Body of pancreas (tissue), 4 donors: ENCODE data around the gene CARMIL3.

Experiments used
- CTCF ChIP-seq, 7 experiments: fragments of 450-650 bp in 4 of 7; fragments of 200-600 bp in 3 of 7; sonication (generic) in 3 of 7; IDR thresholded peaks; one replicate each; pipeline ENCODE4 v1.5.1; 2016 to 2019; ENCODE audit warnings: antibody characterized with exemption in 7 of 7
- POLR2A ChIP-seq, 3 donors: fragments of 450-650 bp; IDR thresholded peaks; one replicate each; pipeline ENCODE4 v1.6.1; 2016; ENCODE audit warnings: antibody characterized with exemption in 3 of 3, mild to moderate bottlenecking in 2 of 3

- TF ChIP-seq CTCF (IDR thresholded peaks at IDR 0.05) = no peak
- peak in 2 of 3 donors; percentile 11 to 12 for TF ChIP-seq POLR2A (IDR thresholded peaks at IDR 0.05)
Observed at GRCh38 chr14:24117179-24117578, 65.4 kb downstream of the CARMIL3 start.
